B cell (primary cell): ENCODE data around the gene MEAF6. TPM values are rescaled to one million over a fixed set of nuclear protein-coding genes. Genes with fewer than 3 reads are reported as not detected.

Experiments
- ATAC-seq: fragments of 200-7000 bp; cut with Tn5 transposase; one replicate; pipeline ENCODE4 v1.10.0; 2021; ENCODE audit warnings: low read depth, mild to moderate bottlenecking, moderate number of reproducible peaks, moderate library complexity
- CTCF ChIA-PET: fragments of 350-600 bp; sonication (Branson Sonifier 250); formaldehyde crosslinking; loops from one replicate; lab custom pipeline; 2021; ENCODE audit warnings: antibody characterized with exemption, inconsistent platforms; lab: Charles Lee
- POLR2A ChIA-PET: fragments of 350-600 bp; sonication (Branson Sonifier 250); formaldehyde crosslinking; loops from one replicate; lab custom pipeline; 2021; ENCODE audit warnings: antibody characterized with exemption; lab: Charles Lee
- DNase-seq: peaks from one replicate; pipeline ENCODE4 v3.0.0; 2013
- H2AFZ ChIP-seq: 2 replicates; pipeline ENCODE4 v1.6.1; 2012; ENCODE audit warnings: mild to moderate bottlenecking, low read depth, low read length; ENCODE audit not compliant: insufficient read depth, poor library complexity, severe bottlenecking
- H3K27ac ChIP-seq, 2 donors: 1 replicate in 1 of 2; 2 replicates in 1 of 2; pipeline ENCODE4 v1.5.1; 2012 to 2013; ENCODE audit warnings: low read length in 2 of 2, mild to moderate bottlenecking in 2 of 2, moderate library complexity in 1 of 2
- H3K27me3 ChIP-seq, 4 experiments: fragments of 200-600 bp in 1 of 4; sonication (generic) in 1 of 4; replicated peaks in 1 of 4; 1 replicate in 2 of 4; 2 replicates in 2 of 4; pipeline versions ENCODE4 v1.6.1 to v1.7.0; 2013 to 2016; ENCODE audit warnings: low read length in 3 of 4, mild to moderate bottlenecking in 2 of 4, mixed read lengths in 1 of 4, moderate library complexity in 1 of 4; ENCODE audit not compliant: insufficient read depth in 4 of 4, control insufficient read depth in 3 of 4; ENCODE audit errors: control extremely low read depth in 1 of 4
- H3K36me3 ChIP-seq, 2 experiments: replicated peaks in 1 of 2; 1 replicate in 1 of 2; 2 replicates in 1 of 2; pipeline versions ENCODE4 v1.6.1 to v1.7.1; 2013; ENCODE audit warnings: low read length in 1 of 2; ENCODE audit not compliant: insufficient read depth in 2 of 2, control insufficient read depth in 1 of 2; ENCODE audit errors: control extremely low read depth in 1 of 2, extremely low read depth in 1 of 2
- H3K4me1 ChIP-seq, 2 donors: fragments of 200-600 bp in 1 of 2; sonication (generic) in 1 of 2; 1 replicate in 1 of 2; 2 replicates in 1 of 2; pipeline versions ENCODE4 v1.5.1 to v1.6.1; 2013 to 2017; ENCODE audit warnings: low read length in 2 of 2; ENCODE audit not compliant: control insufficient read depth in 2 of 2, insufficient read depth in 2 of 2
- H3K4me2 ChIP-seq: replicated peaks from 2 replicates; pipeline ENCODE3; 2012; ENCODE audit warnings: mild to moderate bottlenecking, low read depth, low read length; ENCODE audit not compliant: poor library complexity, severe bottlenecking
- H3K4me3 ChIP-seq, 5 experiments: fragments of 200-600 bp in 1 of 5; sonication (generic) in 1 of 5; 1 replicate in 3 of 5; 2 replicates in 2 of 5; pipeline versions ENCODE4 v1.5.1 to v1.7.0; 2011 to 2016; ENCODE audit warnings: low read length in 4 of 5, mild to moderate bottlenecking in 4 of 5, low read depth in 2 of 5, control low read depth in 1 of 5, moderate library complexity in 1 of 5; ENCODE audit not compliant: insufficient read depth in 1 of 5; ENCODE audit errors: control extremely low read depth in 1 of 5, extremely low read depth in 1 of 5
- H3K79me2 ChIP-seq: fragments of 200-600 bp; sonication (generic); one replicate; pipeline ENCODE4 v1.6.0; 2016; ENCODE audit warnings: low read length; ENCODE audit not compliant: control insufficient read depth, insufficient read depth
- H3K9ac ChIP-seq: fragments of 200-600 bp; sonication (generic); 2 replicates; pipeline ENCODE4 v1.6.1; 2017; ENCODE audit warnings: mild to moderate bottlenecking, low read length, moderate library complexity
- H3K9me3 ChIP-seq, 3 donors: one replicate each; pipeline versions ENCODE4 v1.6.1 to v1.7.1; 2013; ENCODE audit warnings: low read length in 2 of 3; ENCODE audit not compliant: control insufficient read depth in 2 of 3, insufficient read depth in 1 of 3; ENCODE audit errors: control extremely low read depth in 1 of 3
- H4K20me1 ChIP-seq: 2 replicates; pipeline ENCODE4 v1.6.0; 2012; ENCODE audit warnings: mild to moderate bottlenecking, low read length; ENCODE audit not compliant: insufficient read depth, control insufficient read depth, poor library complexity, severe bottlenecking
- H3K27ac Mint-ChIP-seq: one replicate; pipeline ENCODE4 v1.8.0; 2021; ENCODE audit warnings: mixed read lengths
- H3K27me3 Mint-ChIP-seq: one replicate; pipeline ENCODE4 v1.8.0; 2021; ENCODE audit warnings: mixed read lengths
- H3K4me1 Mint-ChIP-seq: one replicate; pipeline ENCODE4 v1.8.0; 2021; ENCODE audit warnings: mixed read lengths
- H3K4me3 Mint-ChIP-seq: one replicate; pipeline ENCODE4 v1.8.0; 2021; ENCODE audit warnings: mixed read lengths
- H3K9me3 Mint-ChIP-seq: one replicate; pipeline ENCODE4 v1.8.0; 2022; ENCODE audit warnings: mixed read lengths; ENCODE audit not compliant: insufficient read depth
- CTCF ChIP-seq: fragments of 200-600 bp; IDR thresholded peaks from one replicate; pipeline ENCODE4 v1.8.0; 2022; ENCODE audit warnings: antibody characterized with exemption, mild to moderate bottlenecking
- EZH2 ChIP-seq: IDR thresholded peaks from 2 replicates; pipeline ENCODE4 v1.6.1; 2012; ENCODE audit warnings: borderline replicate concordance, low read depth, mild to moderate bottlenecking, moderate library complexity, low read length; ENCODE audit not compliant: insufficient read depth, poor library complexity, severe bottlenecking
- WGBS: methylation state at CpG from one replicate; pipeline ENCODE4 v1.1.5; 2013; ENCODE audit warnings: missing lambda C conversion rate; ENCODE audit not compliant: insufficient coverage; 5-methylcytosine and 5-hydroxymethylcytosine counted together
- intact Hi-C: fragments of 100-400 bp; cut with micrococcal nuclease; formaldehyde crosslinking; loops from one replicate; pipeline ENCODE4 v1.10.0; 2022
- polyA plus RNA-seq: library from polyadenylated mRNA; depleted of rRNA; stranded (reverse); fragments of >200 nt; gene quantifications from 2 replicates; pipeline ENCODE4 v1.2.3, GENCODE V29; 2012
- total RNA-seq, 2 donors: library from RNA; stranded (reverse); fragments of 120-200 nt in 1 of 2; gene quantifications; 1 replicate in 1 of 2; 2 replicates in 1 of 2; pipeline versions ENCODE4 v1.2.3 to v1.2.4, GENCODE V29; 2013 to 2022

Gene MEAF6
- total and polyA plus RNA-seq, 2 donors (not counting 1 experiment from before 2014, with no cell fraction given) = 52.5 to 84.2 TPM

- TF ChIP-seq CTCF (no peak), EZH2 (no peak)
- Histone ChIP-seq H2AFZ (peak overlapping the region; percentile 98), H4K20me1 (peaks cover 35% of the 10 kb centered on the region), H3K4me1 (peaks cover 17 to 44% of the 10 kb centered on the region in 2 donors), H3K9me3 (no peaks in the 10 kb centered on the region), H3K27ac (peak overlapping the region; percentile 26 to 61), H3K36me3 (peaks cover 0 to 31% of the 10 kb centered on the region in 2 experiments), H3K79me2 (peaks cover 41% of the 10 kb centered on the region), H3K9ac (peak overlapping the region; percentile 96), H3K4me3 (peak overlapping the region; percentile 52 to 99 (median 85)), H3K27me3 (peaks cover 0 to 6% (median 0%) of the 10 kb centered on the region in 4 experiments), H3K4me2 (peak overlapping the region; percentile 92)
- ATAC-seq (no peak), DNase-seq (no peak)
- H3K9me3 Mint-ChIP-seq = no peaks in the 10 kb centered on the region
- intact Hi-C loops = loop anchor here (1.0 to 10.0 kb wide), 4 partner anchors 14 to 1001 kb away; partner anchors contain the start of genes MEAF6 and YRDC
- POLR2A ChIA-PET = interaction anchor here (0.6 to 1.4 kb wide), 4 partner anchors 15 to 122 kb away, joined by 3 to 7 read pairs (median 6); partner anchors contain the start of gene GNL2
- H3K4me3 Mint-ChIP-seq = peak overlapping the region; percentile 87
- peaks cover 7% of the 10 kb centered on the region for H3K27me3 Mint-ChIP-seq
- 8% methylated on average over 9 of the region's 12 CpGs for WGBS
- CTCF ChIA-PET = interaction anchor here (1.3 to 22.3 kb wide), 3 partner anchors 15 to 41 kb away, joined by 3 to 690 read pairs (median 201); partner anchors contain the start of gene MEAF6
- H3K27ac Mint-ChIP-seq = peak overlapping the region; percentile 82
- H3K4me1 Mint-ChIP-seq = peaks cover 44% of the 10 kb centered on the region
These were observed 41.0 kb downstream of the MEAF6 start for GRCh38 chr1:37473431-37474045.

- Histone ChIP-seq H3K79me2 (peaks cover 36% of the 10 kb centered on the region), H3K27me3 (peaks cover 0 to 6% (median 0%) of the 10 kb centered on the region in 4 experiments), H4K20me1 (peaks cover 30% of the 10 kb centered on the region), H3K27ac (no peak overlapping the region), H3K4me2 (peak overlapping the region; percentile 92), H3K36me3 (peaks cover 0 to 25% of the 10 kb centered on the region in 2 experiments), H2AFZ (peak overlapping the region; percentile 98), H3K4me1 (peaks cover 11 to 38% of the 10 kb centered on the region in 2 donors), H3K9me3 (no peaks in the 10 kb centered on the region), H3K9ac (no peak overlapping the region), H3K4me3 (no peak overlapping the region)
- Mint-ChIP-seq H3K27me3 (peaks cover 7% of the 10 kb centered on the region), H3K27ac (no peak overlapping the region), H3K4me3 (peak overlapping the region; percentile 87), H3K4me1 (peaks cover 39% of the 10 kb centered on the region), H3K9me3 (no peaks in the 10 kb centered on the region)
- intact Hi-C loops = loop anchor here (10.0 kb wide), 1 partner anchor 1002 kb away; no protein-coding TSS in a partner anchor
- ATAC-seq (no peak), DNase-seq (no peak)
- TF ChIP-seq CTCF = no peak
- no peak for TF ChIP-seq EZH2
- POLR2A ChIA-PET = interaction anchor here (0.6 kb wide), 2 partner anchors 19 to 49 kb away, joined by 6 to 7 read pairs; no protein-coding TSS in a partner anchor
- CTCF ChIA-PET = interaction anchor here (1.3 to 22.3 kb wide), 3 partner anchors 15 to 42 kb away, joined by 3 to 690 read pairs (median 201); partner anchors contain the start of gene MEAF6
- WGBS = no CpG with 5 or more reads among the region's 1 CpG
These were observed 41.6 kb downstream of the MEAF6 start for GRCh38 chr1:37472994-37473393.
